Psoas muscle (tissue), 8 donors: ENCODE data around the gene SLC16A12. TPM values are rescaled to one million over a fixed set of nuclear protein-coding genes. Genes with fewer than 3 reads are reported as not detected.

Experiments
- ATAC-seq, 4 donors: fragments of 200-7000 bp; cut with Tn5 transposase; one replicate each; pipeline ENCODE4 v1.9.1; 2020; ENCODE audit warnings: moderate library complexity in 3 of 4, mild to moderate bottlenecking in 2 of 4
- DNase-seq, 2 donors: peaks; one replicate each; pipeline ENCODE4 v3.0.0-alpha.2; 2020
- H3K27ac ChIP-seq: fragments of 200-600 bp; one replicate; pipeline ENCODE4 v1.8.0; 2022
- H3K27me3 ChIP-seq, 3 donors: fragments of 200-600 bp in 1 of 3; one replicate each; pipeline versions ENCODE4 v1.6.1 to v1.8.0; 2013 to 2022; ENCODE audit warnings: low read length in 2 of 3, mild to moderate bottlenecking in 2 of 3, moderate library complexity in 1 of 3; ENCODE audit not compliant: insufficient read depth in 3 of 3
- H3K36me3 ChIP-seq, 2 donors: fragments of 200-600 bp in 1 of 2; one replicate each; pipeline versions ENCODE4 v1.6.1 to v1.8.0; 2013 to 2022; ENCODE audit warnings: low read depth in 1 of 2, mild to moderate bottlenecking in 1 of 2, moderate library complexity in 1 of 2; ENCODE audit not compliant: insufficient read depth in 1 of 2
- H3K4me1 ChIP-seq: fragments of 200-600 bp; one replicate; pipeline ENCODE4 v1.8.0; 2022
- H3K4me3 ChIP-seq: fragments of 200-600 bp; one replicate; pipeline ENCODE4 v1.8.0; 2022; ENCODE audit warnings: mild to moderate bottlenecking
- H3K9me3 ChIP-seq: fragments of 200-600 bp; one replicate; pipeline ENCODE4 v1.8.0; 2022
- CTCF ChIP-seq: fragments of 200-600 bp; IDR thresholded peaks from one replicate; pipeline ENCODE4 v1.8.0; 2022; ENCODE audit warnings: antibody characterized with exemption
- WGBS, 3 donors: extraction: QIAGEN DNeasy Blood & Tissue Kit; methylation state at CpG; one replicate each; pipeline versions ENCODE4 v1.1.6 to v1.1.7; 2013; 5-methylcytosine and 5-hydroxymethylcytosine counted together
- intact Hi-C, 2 donors: fragments of 100-400 bp; cut with DNase I; formaldehyde crosslinking; loops; one replicate each; pipeline versions ENCODE4 v1.11.0 to v1.14.2; 2022
- polyA plus RNA-seq, 3 donors: library from polyadenylated mRNA; stranded (reverse); fragments of 200-250 nt; gene quantifications; one replicate each; pipeline ENCODE4 v1.2.3, GENCODE V29; 2013
- total RNA-seq, 4 donors: library from RNA; stranded (reverse); fragmentation: NEBNext Ultra II Directional in 2 of 4; extraction: Animal tissue kit (Norgen Biotek cat#: 25700) in 2 of 4; gene quantifications; one replicate each; pipeline versions ENCODE4 v1.2.1 to v1.2.4, GENCODE V29; 2021 to 2023
- donor health status: healthy with polysubstance abuse.
- donor health status: DM: no; HTN: no; CAD: no; lungs with moderate emphysema.
- donor health status: Bipolar disorder and iron deficiency.
- donor health status: healthy.
- donor health status: DM: yes; HTN: yes; CAD: no.
- donor health status: DM: no; HTN: no; CAD: no.
- donor health status: DM: no; HTN: no; CAD: no.
- donor health status: DM: yes; HTN: yes; CAD: no.

SLC16A12 gene
- total and polyA plus RNA-seq, 7 donors: 0.74 to 1.9 (median 1.2) TPM

GRCh38 chr10:89518876-89519842 is 16.2 kb downstream of the SLC16A12 start:
- H3K9me3 ChIP-seq: no peaks in the 10 kb centered on the region
- ATAC-seq (peak in 3 of 4 donors; percentile 55 to 82 (median 64)), DNase-seq (peak in 1 of 2 donors; percentile 67)
- intact Hi-C loops: no loop called here
- H3K4me3 ChIP-seq: no peak overlapping the region
- H3K4me1 ChIP-seq: no peaks in the 10 kb centered on the region
- peak overlapping the region; percentile 32 for H3K27ac ChIP-seq
- no peaks in the 10 kb centered on the region for H3K27me3 ChIP-seq
- no peak for TF ChIP-seq CTCF
- WGBS, 3 donors: 70 to 75% (median 70%) methylated on average over 12 of the region's 12 CpGs
- no peaks in the 10 kb centered on the region for H3K36me3 ChIP-seq

GRCh38 chr10:89518108-89518507 is 17.3 kb downstream of the SLC16A12 start:
- no peaks in the 10 kb centered on the region for H3K9me3 ChIP-seq
- 25 to 48% (median 38%) methylated on average over 3 of the region's 3 CpGs for whole genome bisulfite sequencing, 3 donors
- intact Hi-C loops: no loop called here
- ATAC-seq: peak in 2 of 4 donors; percentile 38 to 43
- no peak for TF ChIP-seq CTCF
- no peaks in the 10 kb centered on the region for H3K4me1 ChIP-seq
- DNase-seq: peak in 1 of 2 donors; percentile 23
- H3K36me3 ChIP-seq: no peaks in the 10 kb centered on the region
- H3K4me3 ChIP-seq: no peak overlapping the region
- no peaks in the 10 kb centered on the region for H3K27me3 ChIP-seq
- H3K27ac ChIP-seq: no peak overlapping the region

GRCh38 chr10:89516149-89516832 is 19.1 kb downstream of the SLC16A12 start:
- 18 to 27% (median 25%) methylated on average over 7 of the region's 7 CpGs for WGBS, 3 donors
- ATAC-seq: peak in 2 of 4 donors; percentile 56 to 58
- Histone ChIP-seq H3K36me3 (no peaks in the 10 kb centered on the region), H3K9me3 (no peaks in the 10 kb centered on the region), H3K27me3 (no peaks in the 10 kb centered on the region), H3K4me3 (no peak overlapping the region), H3K4me1 (no peaks in the 10 kb centered on the region), H3K27ac (peak overlapping the region; percentile 27)
- peak; percentile 34 to 64 for DNase-seq
- intact Hi-C loops: no loop called here
- no peak for TF ChIP-seq CTCF

GRCh38 chr10:89515031-89515841 is 20.2 kb downstream of the SLC16A12 start:
- 40 to 57% (median 47%) methylated on average over 8 of the region's 8 CpGs for WGBS, 3 donors
- no peaks in the 10 kb centered on the region for H3K36me3 ChIP-seq
- no peaks in the 10 kb centered on the region for H3K27me3 ChIP-seq
- H3K4me1 ChIP-seq: no peaks in the 10 kb centered on the region
- H3K4me3 ChIP-seq: no peak overlapping the region
- intact Hi-C loops: no loop called here
- ATAC-seq (peak in 3 of 4 donors; percentile 34 to 53 (median 48)), DNase-seq (no peak)
- no peak for TF ChIP-seq CTCF
- H3K9me3 ChIP-seq: no peaks in the 10 kb centered on the region
- H3K27ac ChIP-seq: no peak overlapping the region
